ENCODE measurements around the gene TRMT44. TPM values are rescaled to one million over a fixed set of nuclear protein-coding genes. Genes with fewer than 3 reads are reported as not detected.

The TRMT44 gene
- polyA plus RNA-seq, 1 experiment: 7.1 TPM

- TF ChIP-seq, protein P1, sequence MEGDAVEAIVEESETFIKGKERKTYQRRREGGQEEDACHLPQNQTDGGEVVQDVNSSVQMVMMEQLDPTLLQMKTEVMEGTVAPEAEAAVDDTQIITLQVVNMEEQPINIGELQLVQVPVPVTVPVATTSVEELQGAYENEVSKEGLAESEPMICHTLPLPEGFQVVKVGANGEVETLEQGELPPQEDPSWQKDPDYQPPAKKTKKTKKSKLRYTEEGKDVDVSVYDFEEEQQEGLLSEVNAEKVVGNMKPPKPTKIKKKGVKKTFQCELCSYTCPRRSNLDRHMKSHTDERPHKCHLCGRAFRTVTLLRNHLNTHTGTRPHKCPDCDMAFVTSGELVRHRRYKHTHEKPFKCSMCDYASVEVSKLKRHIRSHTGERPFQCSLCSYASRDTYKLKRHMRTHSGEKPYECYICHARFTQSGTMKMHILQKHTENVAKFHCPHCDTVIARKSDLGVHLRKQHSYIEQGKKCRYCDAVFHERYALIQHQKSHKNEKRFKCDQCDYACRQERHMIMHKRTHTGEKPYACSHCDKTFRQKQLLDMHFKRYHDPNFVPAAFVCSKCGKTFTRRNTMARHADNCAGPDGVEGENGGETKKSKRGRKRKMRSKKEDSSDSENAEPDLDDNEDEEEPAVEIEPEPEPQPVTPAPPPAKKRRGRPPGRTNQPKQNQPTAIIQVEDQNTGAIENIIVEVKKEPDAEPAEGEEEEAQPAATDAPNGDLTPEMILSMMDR (IDR thresholded peaks at IDR 0.05; ENCODE audit: insufficient read depth, low read depth, low read length): no peak
- H3K4me3 ChIP-seq (ENCODE audit: low read depth, low read length): no peak overlapping the region
- no peaks in the 10 kb centered on the region for H3K36me3 ChIP-seq (ENCODE audit: control insufficient read depth, insufficient read depth, low read length)
- ChIA-PET POLR2A (no interaction called here), CTCF (interaction anchor here (0.9 to 1.6 kb wide), 5 partner anchors 8 to 86 kb away, joined by 3 to 7 read pairs (median 3); partner anchors contain the start of gene CPZ)
- peak; percentile 78 for DNase-seq (ENCODE audit: low read depth)
- H3K27me3 ChIP-seq (ENCODE audit: control insufficient read depth, insufficient read depth, low read length): peaks cover 3% of the 10 kb centered on the region
Measured at GRCh38 chr4:8506373-8507195, 66.0 kb downstream of the TRMT44 start.

GRCh38 chr4:8507196-8507570 lies 66.6 kb downstream of the TRMT44 start:
- POLR2A ChIA-PET: no interaction called here
- CTCF ChIA-PET: interaction anchor here (1.0 to 1.6 kb wide), 5 partner anchors 8 to 85 kb away, joined by 3 to 7 read pairs (median 3); partner anchors contain the start of gene CPZ
- Histone ChIP-seq H3K27me3 (ENCODE audit: control insufficient read depth, insufficient read depth, low read length) (peaks cover 2% of the 10 kb centered on the region), H3K4me3 (ENCODE audit: low read depth, low read length) (no peak overlapping the region), H3K36me3 (ENCODE audit: control insufficient read depth, insufficient read depth, low read length) (no peaks in the 10 kb centered on the region)
- peak; percentile 6 for DNase-seq (ENCODE audit: low read depth)
- TF ChIP-seq, protein P1 (IDR thresholded peaks at IDR 0.05; ENCODE audit: insufficient read depth, low read depth, low read length): no peak

DNA sequence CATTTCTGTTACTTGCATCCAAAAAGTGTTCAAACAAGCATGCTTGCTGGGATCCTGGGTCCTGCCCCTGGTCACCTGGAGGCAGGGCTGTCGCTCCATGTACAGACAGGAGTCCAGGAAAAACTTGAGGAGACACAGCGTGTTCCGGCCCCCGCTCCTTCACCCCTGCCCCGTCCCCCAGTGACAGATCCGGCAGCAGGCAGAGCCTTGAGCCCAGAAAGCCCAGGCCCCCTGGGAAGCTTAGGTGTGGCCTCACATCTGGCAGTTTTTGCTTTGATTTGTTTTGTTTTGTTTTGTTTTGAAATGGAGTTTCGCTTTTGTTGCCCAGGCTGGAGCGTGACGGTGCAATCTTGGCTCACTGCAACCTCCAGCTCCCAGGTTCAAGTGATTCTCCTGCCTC lies 67.0 kb downstream of the TRMT44 start:
- POLR2A ChIA-PET: no interaction called here
- TF ChIP-seq, protein P1 (IDR thresholded peaks at IDR 0.05; ENCODE audit: insufficient read depth, low read depth, low read length): no peak
- CTCF ChIA-PET: interaction anchor here (1.1 to 1.3 kb wide), 3 partner anchors 10 to 82 kb away, joined by 3 to 7 read pairs (median 3); no protein-coding TSS in a partner anchor
- Histone ChIP-seq H3K36me3 (ENCODE audit: control insufficient read depth, insufficient read depth, low read length) (no peaks in the 10 kb centered on the region), H3K4me3 (ENCODE audit: low read depth, low read length) (no peak overlapping the region), H3K27me3 (ENCODE audit: control insufficient read depth, insufficient read depth, low read length) (peaks cover 1% of the 10 kb centered on the region)
- no peak for DNase-seq (ENCODE audit: low read depth)

- TF ChIP-seq, protein P1 (IDR thresholded peaks at IDR 0.05; ENCODE audit: insufficient read depth, low read depth, low read length): no peak
- POLR2A ChIA-PET: no interaction called here
- CTCF ChIA-PET: interaction anchor here (1.1 kb wide), 1 partner anchor 19 kb away, joined by 3 read pairs; no protein-coding TSS in a partner anchor
- H3K36me3 ChIP-seq (ENCODE audit: control insufficient read depth, insufficient read depth, low read length): no peaks in the 10 kb centered on the region
- H3K4me3 ChIP-seq (ENCODE audit: low read depth, low read length): no peak overlapping the region
- DNase-seq (ENCODE audit: low read depth): no peak
- H3K27me3 ChIP-seq (ENCODE audit: control insufficient read depth, insufficient read depth, low read length): no peaks in the 10 kb centered on the region; the same call in 1 of the 2 replicates
Measured at GRCh38 chr4:8508266-8508665, 67.7 kb downstream of the TRMT44 start.

DNA sequence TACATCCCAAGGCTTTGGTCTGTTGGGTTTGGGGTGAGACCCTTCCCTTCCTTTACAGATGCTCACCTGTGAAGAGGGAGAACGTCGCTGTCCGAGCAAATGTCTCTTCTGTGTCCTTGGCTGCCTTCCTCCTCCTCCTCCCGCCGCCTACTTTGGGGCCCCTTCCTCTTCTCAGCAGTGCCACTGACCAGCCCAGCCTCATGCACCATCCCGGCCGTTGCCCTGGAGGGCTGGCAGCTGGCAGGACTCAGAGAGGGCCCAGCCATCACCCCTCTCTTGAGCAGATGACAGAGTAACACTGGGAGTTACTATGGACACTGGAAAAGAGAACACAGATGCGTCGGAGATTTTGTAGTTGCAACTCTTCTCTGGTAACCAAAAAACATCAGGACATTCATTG lies 68.2 kb downstream of the TRMT44 start:
- TF ChIP-seq, protein P1 (IDR thresholded peaks at IDR 0.05; ENCODE audit: insufficient read depth, low read depth, low read length): no peak
- no peak for DNase-seq (ENCODE audit: low read depth)
- ChIA-PET POLR2A (no interaction called here), CTCF (no interaction called here)
- H3K4me3 ChIP-seq (ENCODE audit: low read depth, low read length): no peak overlapping the region
- no peaks in the 10 kb centered on the region; the same call in 1 of the 2 replicates for H3K27me3 ChIP-seq (ENCODE audit: control insufficient read depth, insufficient read depth, low read length)
- no peaks in the 10 kb centered on the region for H3K36me3 ChIP-seq (ENCODE audit: control insufficient read depth, insufficient read depth, low read length)
